Ectodermal cell (in vitro differentiated cells): ENCODE data around the gene EDN1.

Experiments used
- H3K27ac ChIP-seq: 2 replicates; pipeline ENCODE4 v1.7.0; 2013; ENCODE audit warnings: mild to moderate bottlenecking, low read depth, low read length; ENCODE audit not compliant: insufficient read depth, poor library complexity, severe bottlenecking
- H3K27me3 ChIP-seq: 2 replicates; pipeline ENCODE4 v1.7.0; 2013; ENCODE audit warnings: mild to moderate bottlenecking, low read length; ENCODE audit not compliant: insufficient read depth, control insufficient read depth, poor library complexity, severe bottlenecking
- H3K36me3 ChIP-seq: one replicate; pipeline ENCODE4 v1.7.0; 2013; ENCODE audit warnings: low read length; ENCODE audit not compliant: control insufficient read depth, insufficient read depth
- H3K4me1 ChIP-seq: one replicate; pipeline ENCODE4 v1.7.0; 2013; ENCODE audit warnings: low read length; ENCODE audit not compliant: control insufficient read depth, insufficient read depth
- H3K4me3 ChIP-seq: 2 replicates; pipeline ENCODE4 v1.7.0; 2013; ENCODE audit warnings: low read depth, low read length, control low read depth; ENCODE audit not compliant: insufficient read depth
- H3K9me3 ChIP-seq: 2 replicates; pipeline ENCODE4 v1.7.0; 2013; ENCODE audit warnings: mild to moderate bottlenecking, low read length, moderate library complexity; ENCODE audit not compliant: control insufficient read depth
- WGBS, 2 experiments: methylation state at CpG; one replicate each; pipeline ENCODE4 v1.1.7; 2013; ENCODE audit warnings: missing lambda C conversion rate in 2 of 2; 5-methylcytosine and 5-hydroxymethylcytosine counted together

Gene EDN1

GRCh38 chr6:12258191-12258590 lies 32.0 kb upstream of the EDN1 start:
- Histone ChIP-seq H3K27ac (no peak overlapping the region), H3K36me3 (no peaks in the 10 kb centered on the region), H3K9me3 (no peaks in the 10 kb centered on the region), H3K4me3 (no peak overlapping the region), H3K4me1 (no peaks in the 10 kb centered on the region), H3K27me3 (no peaks in the 10 kb centered on the region)
- WGBS, 2 experiments = 88 to 96% methylated on average over 5 of the region's 6 CpGs

- WGBS, 2 experiments = 81 to 92% methylated on average over 3 of the region's 3 CpGs
- H3K9me3 ChIP-seq = no peaks in the 10 kb centered on the region
- H3K4me3 ChIP-seq = no peak overlapping the region
- no peak overlapping the region for H3K27ac ChIP-seq
- H3K36me3 ChIP-seq = no peaks in the 10 kb centered on the region
- no peaks in the 10 kb centered on the region for H3K27me3 ChIP-seq
- H3K4me1 ChIP-seq = no peaks in the 10 kb centered on the region
These were observed 31.5 kb upstream of the EDN1 start for GRCh38 chr6:12258591-12259075.

GRCh38 chr6:12260458-12261093 lies 29.6 kb upstream of the EDN1 start:
- no peaks in the 10 kb centered on the region for H3K9me3 ChIP-seq
- 89 to 99% methylated on average over 2 of the region's 2 CpGs for WGBS, 2 experiments
- H3K36me3 ChIP-seq = no peaks in the 10 kb centered on the region
- H3K27ac ChIP-seq = no peak overlapping the region
- no peaks in the 10 kb centered on the region for H3K4me1 ChIP-seq
- no peak overlapping the region for H3K4me3 ChIP-seq
- H3K27me3 ChIP-seq = no peaks in the 10 kb centered on the region

GRCh38 chr6:12261502-12261901 lies 28.7 kb upstream of the EDN1 start:
- H3K27me3 ChIP-seq = no peaks in the 10 kb centered on the region
- WGBS, 2 experiments = 91 to 93% methylated on average over 7 of the region's 7 CpGs
- H3K27ac ChIP-seq = no peak overlapping the region
- H3K4me3 ChIP-seq = no peak overlapping the region
- no peaks in the 10 kb centered on the region for H3K36me3 ChIP-seq
- no peaks in the 10 kb centered on the region for H3K9me3 ChIP-seq
- no peaks in the 10 kb centered on the region for H3K4me1 ChIP-seq

GRCh38 chr6:12262236-12263061 lies 27.7 kb upstream of the EDN1 start:
- no peaks in the 10 kb centered on the region for H3K4me1 ChIP-seq
- no peak overlapping the region for H3K27ac ChIP-seq
- H3K27me3 ChIP-seq = no peaks in the 10 kb centered on the region
- 92 to 94% methylated on average over 13 of the region's 13 CpGs for WGBS, 2 experiments
- no peak overlapping the region for H3K4me3 ChIP-seq
- no peaks in the 10 kb centered on the region for H3K9me3 ChIP-seq
- H3K36me3 ChIP-seq = no peaks in the 10 kb centered on the region

DNA sequence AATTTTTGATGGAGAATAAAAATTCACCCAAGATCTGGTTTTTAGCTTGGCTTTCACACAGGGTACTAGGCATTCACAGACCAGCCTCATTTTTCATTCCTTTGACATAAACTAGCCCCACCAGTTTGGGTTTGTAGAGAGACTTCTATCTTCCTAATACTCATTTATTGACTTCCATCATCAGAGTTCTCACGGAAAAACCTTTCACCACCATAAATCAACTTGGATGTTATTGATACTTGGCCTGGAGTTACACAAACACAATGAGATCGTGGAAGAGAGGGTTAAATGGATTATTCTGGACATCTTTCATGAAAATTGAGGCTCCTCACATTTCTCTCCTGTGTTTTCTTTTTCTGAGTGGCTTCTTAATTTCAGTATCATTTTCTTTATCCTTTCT lies 26.8 kb upstream of the EDN1 start:
- Histone ChIP-seq H3K4me3 (no peak overlapping the region), H3K4me1 (no peaks in the 10 kb centered on the region), H3K27me3 (no peaks in the 10 kb centered on the region), H3K36me3 (no peaks in the 10 kb centered on the region), H3K9me3 (no peaks in the 10 kb centered on the region), H3K27ac (no peak overlapping the region)
- WGBS, 2 experiments = 86 to 98% methylated on average over 1 to 2 of the region's 2 CpGs

- H3K4me3 ChIP-seq = no peak overlapping the region
- no peaks in the 10 kb centered on the region for H3K36me3 ChIP-seq
- no peaks in the 10 kb centered on the region for H3K4me1 ChIP-seq
- no peaks in the 10 kb centered on the region for H3K9me3 ChIP-seq
- H3K27ac ChIP-seq = no peak overlapping the region
- 92 to 95% methylated on average over 1 of the region's 1 CpG for WGBS, 2 experiments
- no peaks in the 10 kb centered on the region for H3K27me3 ChIP-seq
These were observed 25.5 kb upstream of the EDN1 start for GRCh38 chr6:12264671-12265070.

DNA sequence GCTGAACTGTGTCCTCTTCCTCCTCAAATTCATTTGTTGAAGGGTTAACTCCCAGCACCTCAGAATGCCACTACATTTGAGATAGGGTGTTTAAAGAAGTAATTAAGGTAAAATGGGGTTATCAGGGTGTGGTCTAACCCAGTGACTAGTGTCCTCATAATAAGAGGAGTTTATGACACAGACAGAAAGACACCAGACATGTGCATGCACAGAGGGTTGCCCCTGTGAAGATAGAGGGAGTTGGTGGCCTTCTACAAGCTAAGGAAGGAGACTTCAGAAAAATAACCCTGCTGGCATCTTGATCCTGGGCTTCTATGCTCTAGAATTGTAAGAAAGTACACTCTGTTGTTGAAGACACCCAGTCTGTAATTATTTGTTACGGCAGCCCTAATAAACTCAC lies 24.9 kb upstream of the EDN1 start:
- Histone ChIP-seq H3K4me3 (no peak overlapping the region), H3K4me1 (no peaks in the 10 kb centered on the region), H3K36me3 (no peaks in the 10 kb centered on the region), H3K27me3 (no peaks in the 10 kb centered on the region), H3K9me3 (no peaks in the 10 kb centered on the region), H3K27ac (no peak overlapping the region)
- 100% methylated on average over 1 of the region's 1 CpG for WGBS, 2 experiments

- Histone ChIP-seq H3K27ac (no peak overlapping the region), H3K4me1 (no peaks in the 10 kb centered on the region), H3K9me3 (no peaks in the 10 kb centered on the region), H3K4me3 (no peak overlapping the region), H3K36me3 (no peaks in the 10 kb centered on the region), H3K27me3 (no peaks in the 10 kb centered on the region)
- WGBS, 2 experiments = 98 to 100% methylated on average over 1 to 2 of the region's 2 CpGs
These were observed 24.4 kb upstream of the EDN1 start for GRCh38 chr6:12265791-12266190.

- no peak overlapping the region for H3K27ac ChIP-seq
- no peaks in the 10 kb centered on the region for H3K36me3 ChIP-seq
- no peak overlapping the region for H3K4me3 ChIP-seq
- no peaks in the 10 kb centered on the region for H3K27me3 ChIP-seq
- no peaks in the 10 kb centered on the region for H3K4me1 ChIP-seq
- peaks cover 1% of the 10 kb centered on the region for H3K9me3 ChIP-seq
- 93 to 95% methylated on average over 2 of the region's 2 CpGs for WGBS, 2 experiments
These were observed 23.6 kb upstream of the EDN1 start for GRCh38 chr6:12266571-12266970.
